ENCODE measurements around the gene IKBKE. TPM values are rescaled to one million over a fixed set of nuclear protein-coding genes. Genes with fewer than 3 reads are reported as not detected.

The IKBKE gene
- total and polyA plus RNA-seq, 2 donors (not counting 3 experiments of a cell fraction or from before 2014, with no cell fraction given): 17.9 to 20.7 TPM

- Histone ChIP-seq H3K4me1 (ENCODE audit: control insufficient read depth, extremely low read depth, insufficient read depth, low read length) (peaks cover 20% of the 10 kb centered on the region), H3K27ac (ENCODE audit: insufficient read depth, low read depth, low read length) (no peak overlapping the region), H3K9ac (replicated peaks; ENCODE audit: extremely low read depth, insufficient read depth, low read length) (no peak overlapping the region), H3K9me1 (replicated peaks; ENCODE audit: control insufficient read depth, extremely low read depth, insufficient read depth, low read length) (no peaks in the 10 kb centered on the region), H3K4me3 (replicated peaks in 1 of 3; ENCODE audit: insufficient read depth in 1 of 3, low read depth in 1 of 3, low read length in 3 of 3) (no peak overlapping the region), H3K36me3 (ENCODE audit: control insufficient read depth in 2 of 2, extremely low read depth in 1 of 2, insufficient read depth in 2 of 2, low read length in 2 of 2) (peaks cover 11 to 15% of the 10 kb centered on the region in 2 experiments), H3K79me2 (ENCODE audit: control insufficient read depth, insufficient read depth, low read length) (no peaks in the 10 kb centered on the region), H3K9me3 (replicated peaks; ENCODE audit: control insufficient read depth, insufficient read depth, low read length) (no peaks in the 10 kb centered on the region), H3K27me3 (ENCODE audit: control insufficient read depth in 2 of 2, insufficient read depth in 2 of 2, low read length in 2 of 2) (peaks cover 0 to 1% of the 10 kb centered on the region in 2 experiments), H4K20me1 (replicated peaks; ENCODE audit: control insufficient read depth, extremely low read depth, insufficient read depth, low read length) (no peaks in the 10 kb centered on the region), H2AFZ (ENCODE audit: low read depth, low read length) (no peak overlapping the region), H3K4me2 (ENCODE audit: insufficient read depth, low read length) (no peak overlapping the region)
- FAIRE-seq: peak; percentile 81
- dilution Hi-C loops (cut with MboI; ENCODE audit: extremely low pct_ligation_motif_present, low sequenced_read_pairs) (no loop called here), intact Hi-C loops (cut with micrococcal nuclease) (no loop called here)
- CTCF ChIA-PET: interaction anchor here (0.6 to 5.1 kb wide), 11 partner anchors 8 to 168 kb away, joined by 3 to 43 read pairs (median 6); partner anchors contain the start of gene IKBKE
- peak; percentile 79 for DNase-seq (ENCODE audit: low read depth, low spot score)
- TF ChIP-seq GATA2 (IDR thresholded peaks at IDR 0.05; ENCODE audit: insufficient read depth, insufficient read length, low read depth, low read length) (no peak), MYC (IDR thresholded peaks at IDR 0.05; ENCODE audit: low read depth, low read length) (no peak), JUN (IDR thresholded peaks at IDR 0.05; ENCODE audit: borderline replicate concordance, insufficient read depth, insufficient read length, low read depth) (no peak), FOS (IDR thresholded peaks at IDR 0.05; ENCODE audit: borderline replicate concordance, insufficient read depth, low read length) (no peak), EZH2 (IDR thresholded peaks at IDR 0.05; ENCODE audit: borderline replicate concordance, low read depth, low read length, severe bottlenecking) (no peak), POLR2AphosphoS5 (IDR thresholded peaks at IDR 0.05; ENCODE audit: insufficient read depth, low read depth, low read length) (no peak), MAX (IDR thresholded peaks at IDR 0.05; ENCODE audit: insufficient read depth, insufficient read length) (no peak), POLR2A (IDR thresholded peaks at IDR 0.05; ENCODE audit: low read depth, low read length) (no peak), CTCF (IDR thresholded peaks at IDR 0.05; ENCODE audit: extremely low read depth in 1 of 2, insufficient read depth in 1 of 2, low read depth in 1 of 2, low read length in 2 of 2) (peak; percentile 76 to 86)
- BruUV-seq (replicated peaks): TSS peak; percentile 12
- POLR2A ChIA-PET: no interaction called here
Observed at GRCh38 chr1:206461602-206462455, 8.4 kb upstream of the IKBKE start.

All from endothelial cell of umbilical vein (primary cell).